BJ (cell line): ENCODE measurements around the gene FABP2. TPM values are rescaled to one million over a fixed set of nuclear protein-coding genes. Genes with fewer than 3 reads are reported as not detected.

Source experiments
- CTCF ChIA-PET: fragments of 350-600 bp; formaldehyde crosslinking; extraction: SDS; loops from one replicate; lab custom pipeline; 2021; ENCODE audit warnings: antibody characterized with exemption, inconsistent platforms; lab: Yijun Ruan, JAX
- POLR2A ChIA-PET: fragments of 300-600 bp; sonication (Branson Sonifier 250); formaldehyde crosslinking; extraction: SDS; loops from one replicate; lab custom pipeline; 2021; ENCODE audit warnings: antibody characterized with exemption; lab: Charles Lee
- DNase-seq: peaks from one replicate; pipeline ENCODE4 v3.0.0-alpha.2; 2011; ENCODE audit warnings: low read depth
- H3K27me3 ChIP-seq: 2 replicates; pipeline ENCODE4 v1.6.0; 2011; ENCODE audit warnings: low read length; ENCODE audit not compliant: control insufficient read depth, insufficient read depth
- H3K36me3 ChIP-seq: 2 replicates; pipeline ENCODE4 v1.5.1; 2011; ENCODE audit warnings: low read length; ENCODE audit not compliant: control insufficient read depth, insufficient read depth
- H3K4me3 ChIP-seq: 2 replicates; pipeline ENCODE4 v1.5.1; 2011; ENCODE audit warnings: low read depth, mild to moderate bottlenecking, control low read depth, low read length
- CTCF ChIP-seq: IDR thresholded peaks from 2 replicates; pipeline ENCODE4 v1.5.1; 2011; ENCODE audit warnings: low read depth, mild to moderate bottlenecking, control low read depth, inconsistent platforms, low read length, moderate library complexity; ENCODE audit not compliant: insufficient read depth
- polyA plus RNA-seq: library from polyadenylated mRNA; depleted of rRNA; stranded (reverse); fragments of >200 nt; gene quantifications from 2 replicates; pipeline ENCODE4 v1.2.3, GENCODE V29; 2011

The FABP2 gene
- polyA plus RNA-seq, 1 experiment, result not detected

DNA sequence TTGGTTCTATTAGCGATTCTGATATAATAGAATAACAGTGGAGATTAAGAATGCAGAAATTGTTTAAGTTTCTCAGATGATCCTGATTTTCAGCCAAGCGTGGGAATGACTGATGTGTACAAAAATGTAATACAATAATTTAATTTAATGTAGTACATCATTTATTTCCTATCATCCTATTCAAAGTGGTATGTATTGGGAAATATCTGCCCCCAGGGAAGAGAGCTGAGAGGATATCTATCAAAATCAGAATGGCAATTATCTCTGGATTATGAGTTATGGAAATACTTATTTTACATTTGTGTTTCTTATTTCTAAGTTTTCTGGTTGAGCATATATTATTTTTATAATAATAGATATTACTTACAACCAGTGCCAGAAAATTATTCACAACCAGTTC is 3.9 kb downstream of the FABP2 start:
- no peak for TF ChIP-seq CTCF
- Histone ChIP-seq H3K27me3 (no peaks in the 10 kb centered on the region), H3K4me3 (no peak overlapping the region), H3K36me3 (no peaks in the 10 kb centered on the region)
- no peak for DNase-seq
- ChIA-PET POLR2A (no interaction called here), CTCF (no interaction called here)

GRCh38 chr4:119315036-119315435 is 6.9 kb downstream of the FABP2 start:
- no peak for DNase-seq
- Histone ChIP-seq H3K4me3 (no peak overlapping the region), H3K27me3 (no peaks in the 10 kb centered on the region), H3K36me3 (no peaks in the 10 kb centered on the region)
- no peak for TF ChIP-seq CTCF
- POLR2A ChIA-PET, result no interaction called here
- CTCF ChIA-PET, result interaction anchor here (1.7 to 4.8 kb wide), 4 partner anchors 178 to 740 kb away, joined by 6 to 28 read pairs (median 14); no protein-coding TSS in a partner anchor

DNA sequence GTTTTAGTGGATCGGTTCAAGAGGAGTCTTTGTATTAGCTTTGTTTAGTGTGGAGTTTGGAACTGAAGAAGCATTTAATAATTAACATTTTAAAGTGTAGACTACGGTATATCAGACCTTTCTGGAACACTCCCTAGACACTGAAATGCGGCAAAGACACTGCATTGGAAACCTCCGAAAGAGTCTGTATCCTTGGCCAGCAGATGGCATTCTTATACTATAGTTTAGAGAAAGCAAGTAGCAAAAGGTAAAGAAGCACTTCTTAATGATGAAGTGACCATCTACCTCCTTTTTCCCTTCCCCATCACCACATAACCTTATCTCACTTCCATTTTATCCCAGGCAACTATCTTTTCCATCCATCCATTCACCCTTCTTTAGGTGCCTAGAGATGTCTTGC is 7.6 kb downstream of the FABP2 start:
- ChIA-PET CTCF (interaction anchor here (0.9 to 4.8 kb wide), 7 partner anchors 11 to 741 kb away, joined by 3 to 28 read pairs (median 8); partner anchors contain the start of gene PDE5A), POLR2A (no interaction called here)
- peak; percentile 47 for TF ChIP-seq CTCF
- no peak for DNase-seq
- Histone ChIP-seq H3K4me3 (no peak overlapping the region), H3K36me3 (no peaks in the 10 kb centered on the region), H3K27me3 (no peaks in the 10 kb centered on the region)

DNA sequence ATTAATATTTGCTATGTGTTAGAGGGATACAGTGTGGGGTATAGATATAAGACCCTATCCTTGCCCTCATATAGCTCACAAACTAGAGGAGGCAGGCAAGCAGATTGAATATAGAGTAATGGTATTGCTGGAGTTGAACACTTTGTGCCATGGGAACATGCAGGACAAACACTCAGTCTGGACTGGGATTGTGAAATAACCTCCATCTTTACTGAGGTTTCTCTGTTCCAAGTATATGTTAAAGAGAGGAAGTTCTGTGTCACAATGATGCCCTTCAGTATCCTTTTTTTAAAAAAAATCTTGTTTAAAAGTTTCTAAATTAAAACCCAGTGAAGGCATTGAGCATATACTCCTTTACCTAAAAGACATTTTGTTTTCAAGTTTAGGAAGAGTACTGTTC is 8.7 kb downstream of the FABP2 start:
- ChIA-PET POLR2A (interaction anchor here (0.6 kb wide), 1 partner anchor 422 kb away, joined by 4 read pairs; no protein-coding TSS in a partner anchor), CTCF (interaction anchor here (0.9 to 4.8 kb wide), 6 partner anchors 9 to 742 kb away, joined by 3 to 28 read pairs (median 8); partner anchors contain the start of gene PDE5A)
- Histone ChIP-seq H3K27me3 (no peaks in the 10 kb centered on the region), H3K4me3 (no peak overlapping the region), H3K36me3 (no peaks in the 10 kb centered on the region)
- no peak for DNase-seq
- TF ChIP-seq CTCF, result no peak

DNA sequence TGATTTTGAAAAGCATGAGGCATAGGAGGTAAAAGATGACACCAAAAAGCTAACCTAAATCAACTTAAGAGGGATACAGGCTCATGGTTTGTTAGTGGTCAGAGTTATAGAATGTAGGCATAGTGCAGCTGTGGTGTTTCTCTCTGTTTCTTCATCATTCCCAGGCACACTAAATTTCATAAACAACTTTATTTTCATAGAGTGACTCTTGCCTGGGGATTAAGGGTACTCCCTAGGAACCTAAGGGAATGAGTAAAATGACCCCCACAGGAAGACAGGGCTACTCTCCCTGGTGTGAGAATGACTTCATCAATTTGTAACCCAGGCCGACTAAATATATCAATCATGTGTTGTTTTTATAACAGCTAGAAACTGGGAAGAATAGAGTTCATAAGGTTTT is 11.1 kb downstream of the FABP2 start:
- Histone ChIP-seq H3K27me3 (no peaks in the 10 kb centered on the region), H3K4me3 (no peak overlapping the region), H3K36me3 (no peaks in the 10 kb centered on the region)
- no peak for TF ChIP-seq CTCF
- ChIA-PET POLR2A (no interaction called here), CTCF (interaction anchor here (0.9 kb wide), 1 partner anchor 183 kb away, joined by 4 read pairs; no protein-coding TSS in a partner anchor)
- DNase-seq, result no peak
